H1 (cell line): ENCODE data around the gene ZSWIM9. TPM values are rescaled to one million over a fixed set of nuclear protein-coding genes. Genes with fewer than 3 reads are reported as not detected.

Experiments used
- CTCF ChIA-PET: fragments of 300-600 bp; sonication (Branson Sonifier 250); formaldehyde crosslinking; loops from one replicate; lab custom pipeline; 2021; ENCODE audit not compliant: partially characterized antibody; lab: Charles Lee
- POLR2A ChIA-PET: fragments of 300-600 bp; sonication (Branson Sonifier 250); formaldehyde crosslinking; loops from one replicate; lab custom pipeline; 2021; ENCODE audit warnings: inconsistent platforms; ENCODE audit not compliant: partially characterized antibody; lab: Charles Lee
- DNase-seq, 2 experiments: peaks; one replicate each; pipeline versions ENCODE4 v3.0.0 to v3.0.0-alpha.2; 2010 to 2022; ENCODE audit warnings: low spot score in 2 of 2, low read depth in 1 of 2, mixed read lengths in 1 of 2
- FAIRE-seq: peaks from 2 replicates; lab custom pipeline; 2011; peaks lifted over from hg19 to GRCh38; lab: Jason Lieb, UNC
- H2AFZ ChIP-seq: 2 replicates; pipeline ENCODE4 v1.8.1; 2012; ENCODE audit warnings: low read length, inconsistent platforms
- H2AK5ac ChIP-seq: 2 replicates; pipeline ENCODE4 v1.6.1; 2013; ENCODE audit warnings: low read depth, low read length
- H2BK120ac ChIP-seq: replicated peaks from 2 replicates; pipeline ENCODE3; 2013; ENCODE audit warnings: low read depth, low read length, inconsistent platforms
- H2BK12ac ChIP-seq: 2 replicates; pipeline ENCODE4 v1.6.1; 2013; ENCODE audit warnings: low read depth, low read length
- H2BK15ac ChIP-seq: 2 replicates; pipeline ENCODE4 v1.6.1; 2013; ENCODE audit warnings: low read length
- H2BK20ac ChIP-seq: 2 replicates; pipeline ENCODE4 v1.6.1; 2013; ENCODE audit warnings: low read length
- H2BK5ac ChIP-seq: 2 replicates; pipeline ENCODE4 v1.6.1; 2013; ENCODE audit warnings: low read depth, low read length
- H3K14ac ChIP-seq: 2 replicates; pipeline ENCODE4 v1.6.1; 2013; ENCODE audit warnings: inconsistent platforms; ENCODE audit not compliant: insufficient read length
- H3K18ac ChIP-seq: 2 replicates; pipeline ENCODE4 v1.6.1; 2013; ENCODE audit warnings: low read length; ENCODE audit errors: extremely low read depth
- H3K23ac ChIP-seq: 2 replicates; pipeline ENCODE4 v1.6.1; 2013; ENCODE audit warnings: inconsistent platforms; ENCODE audit not compliant: insufficient read length
- H3K23me2 ChIP-seq: 2 replicates; pipeline ENCODE4 v1.6.1; 2013; ENCODE audit warnings: low read depth, low read length
- H3K27ac ChIP-seq: 2 replicates; pipeline ENCODE4 v1.6.1; 2011; ENCODE audit warnings: low read depth, low read length, inconsistent platforms
- H3K27me3 ChIP-seq, 4 experiments: replicated peaks in 1 of 4; 1 replicate in 1 of 4; 2 replicates in 3 of 4; pipeline versions ENCODE4 v1.6.1 to v1.8.1; 2011 to 2013; ENCODE audit warnings: low read length in 3 of 4, mild to moderate bottlenecking in 3 of 4, inconsistent platforms in 2 of 4, mixed read lengths in 2 of 4, moderate library complexity in 1 of 4; ENCODE audit not compliant: control insufficient read depth in 3 of 4, insufficient read depth in 3 of 4; ENCODE audit errors: extremely low read depth in 1 of 4
- H3K36me3 ChIP-seq, 4 experiments: 2 replicates each; pipeline versions ENCODE4 v1.6.1 to v1.8.1; 2011 to 2013; ENCODE audit warnings: mild to moderate bottlenecking in 4 of 4, low read length in 3 of 4, moderate library complexity in 2 of 4, control low read depth in 1 of 4, inconsistent platforms in 1 of 4; ENCODE audit not compliant: insufficient read depth in 4 of 4, control insufficient read depth in 2 of 4
- H3K4ac ChIP-seq: replicated peaks from 2 replicates; pipeline ENCODE3; 2013; ENCODE audit warnings: low read length, low read depth, mixed read lengths, inconsistent platforms; ENCODE audit not compliant: insufficient read length
- H3K4me1 ChIP-seq, 4 experiments: replicated peaks in 1 of 4; 1 replicate in 1 of 4; 2 replicates in 3 of 4; pipeline versions ENCODE4 v1.6.1 to v1.8.1; 2011 to 2013; ENCODE audit warnings: low read length in 3 of 4, inconsistent platforms in 2 of 4, mixed read lengths in 1 of 4; ENCODE audit not compliant: insufficient read depth in 4 of 4, control insufficient read depth in 3 of 4
- H3K4me2 ChIP-seq, 2 experiments: 2 replicates each; pipeline versions ENCODE4 v1.6.1 to v1.8.1; 2011 to 2013; ENCODE audit warnings: low read depth in 2 of 2, low read length in 2 of 2, control low read depth in 1 of 2, inconsistent platforms in 1 of 2, mild to moderate bottlenecking in 1 of 2; ENCODE audit not compliant: insufficient read depth in 1 of 2
- H3K4me3 ChIP-seq, 4 experiments: fragments of 200-600, 300-600 bp in 1 of 4; sonication (generic), shearing (Covaris generic), sonication (Bioruptor Twin) in 1 of 4; 2 replicates each; pipeline versions ENCODE4 v1.5.1 to v1.8.1; 2011 to 2016; ENCODE audit warnings: low read length in 4 of 4, low read depth in 3 of 4, control low read depth in 2 of 4, inconsistent platforms in 2 of 4, mild to moderate bottlenecking in 2 of 4, mixed read lengths in 1 of 4, moderate library complexity in 1 of 4; ENCODE audit not compliant: insufficient read depth in 2 of 4; ENCODE audit errors: extremely low read depth in 1 of 4
- H3K56ac ChIP-seq: replicated peaks from 2 replicates; pipeline ENCODE3; 2013; ENCODE audit warnings: low read depth, mild to moderate bottlenecking, mixed read lengths, low read length, inconsistent platforms; ENCODE audit not compliant: insufficient read length
- H3K79me1 ChIP-seq: 2 replicates; pipeline ENCODE4 v1.6.1; 2013; ENCODE audit warnings: low read depth, low read length, control low read depth
- H3K79me2 ChIP-seq, 2 experiments: 2 replicates each; pipeline versions ENCODE4 v1.6.1 to v1.8.1; 2012 to 2013; ENCODE audit warnings: low read length in 2 of 2, mild to moderate bottlenecking in 2 of 2, inconsistent platforms in 1 of 2; ENCODE audit not compliant: insufficient read depth in 2 of 2, control insufficient read depth in 1 of 2
- H3K9ac ChIP-seq, 4 experiments: replicated peaks in 1 of 4; 1 replicate in 1 of 4; 2 replicates in 3 of 4; pipeline versions ENCODE4 v1.6.1 to v1.8.1; 2011 to 2013; ENCODE audit warnings: low read depth in 3 of 4, low read length in 3 of 4, control low read depth in 2 of 4, mild to moderate bottlenecking in 2 of 4, moderate library complexity in 2 of 4, inconsistent platforms in 1 of 4; ENCODE audit errors: extremely low read depth in 1 of 4
- H3K9me3 ChIP-seq, 2 experiments: 2 replicates each; pipeline versions ENCODE4 v1.6.1 to v1.8.1; 2012 to 2013; ENCODE audit warnings: mild to moderate bottlenecking in 2 of 2, moderate library complexity in 2 of 2, control low read depth in 1 of 2, inconsistent platforms in 1 of 2, low read depth in 1 of 2, low read length in 1 of 2, mixed read lengths in 1 of 2; ENCODE audit not compliant: insufficient read depth in 2 of 2
- H4K20me1 ChIP-seq, 2 experiments: replicated peaks in 1 of 2; 2 replicates each; pipeline versions ENCODE3 to v1.8.1; 2011 to 2013; ENCODE audit warnings: inconsistent platforms in 2 of 2, low read length in 2 of 2, mild to moderate bottlenecking in 1 of 2; ENCODE audit not compliant: insufficient read depth in 2 of 2, control insufficient read depth in 1 of 2
- H4K5ac ChIP-seq: 2 replicates; pipeline ENCODE4 v1.6.1; 2013; ENCODE audit warnings: low read length, low read depth, mixed read lengths, inconsistent platforms; ENCODE audit not compliant: insufficient read length
- H4K8ac ChIP-seq: 2 replicates; pipeline ENCODE4 v1.8.0; 2013; ENCODE audit warnings: mild to moderate bottlenecking, moderate library complexity, low read length, inconsistent platforms; ENCODE audit not compliant: insufficient read depth; ENCODE audit errors: extremely low read depth
- H4K91ac ChIP-seq: replicated peaks from 2 replicates; pipeline ENCODE3; 2013; ENCODE audit warnings: low read length, mixed read lengths, inconsistent platforms; ENCODE audit not compliant: insufficient read length
- CBX5 ChIP-seq: fragments of 300-800, 300-1000 bp; sonication (generic); IDR thresholded peaks from 2 replicates; pipeline ENCODE4 v1.7.1; 2016; ENCODE audit warnings: antibody characterized with exemption, low read length, low read depth
- CHD2 ChIP-seq: IDR thresholded peaks from 2 replicates; pipeline ENCODE4 v1.6.1; 2012; ENCODE audit warnings: low read length, improper control_type of control experiment
- HDAC2 ChIP-seq, 2 experiments: fragments of 300-600 bp in 1 of 2; sonication (generic) in 1 of 2; IDR thresholded peaks; 2 replicates each; pipeline ENCODE4 v1.6.1; 2011 to 2012; ENCODE audit warnings: low read depth in 2 of 2, low read length in 2 of 2, mild to moderate bottlenecking in 2 of 2, moderate library complexity in 2 of 2, borderline replicate concordance in 1 of 2, inconsistent platforms in 1 of 2
- JUN ChIP-seq: IDR thresholded peaks from 2 replicates; pipeline ENCODE4 v1.6.1; 2011; ENCODE audit warnings: low read depth, mild to moderate bottlenecking, improper control_type of control experiment, low read length
- JUND ChIP-seq: IDR thresholded peaks from 2 replicates; pipeline ENCODE4 v1.6.1; 2011; ENCODE audit warnings: mild to moderate bottlenecking, improper control_type of control experiment, low read length
- KDM4A ChIP-seq: IDR thresholded peaks from one replicate; pipeline ENCODE4 v1.7.1; 2012; ENCODE audit warnings: low read depth, mild to moderate bottlenecking, moderate library complexity, low read length, inconsistent platforms; ENCODE audit not compliant: severe bottlenecking
- MAX ChIP-seq: IDR thresholded peaks from 2 replicates; pipeline ENCODE4 v1.6.1; 2012; ENCODE audit warnings: inconsistent platforms
- NANOG ChIP-seq: IDR thresholded peaks from 2 replicates; pipeline ENCODE4 v1.6.1; 2011; ENCODE audit warnings: low read length, low read depth, mild to moderate bottlenecking, inconsistent platforms; ENCODE audit not compliant: insufficient read depth, poor library complexity, severe bottlenecking
- SP4 ChIP-seq: IDR thresholded peaks from 2 replicates; pipeline ENCODE4 v1.6.1; 2012; ENCODE audit warnings: low read length, inconsistent platforms
- YY1 ChIP-seq: IDR thresholded peaks from 2 replicates; pipeline ENCODE4 v1.6.1; 2011; ENCODE audit warnings: low read depth, mild to moderate bottlenecking, low read length
- WGBS, 2 experiments: shearing (Covaris generic) in 1 of 2; methylation state at CpG; one replicate each; pipeline versions ENCODE4 v1.1.6 to v1.1.7; 2013 to 2015; ENCODE audit warnings: low lambda C conversion rate in 2 of 2, mixed read lengths in 2 of 2, inconsistent platforms in 1 of 2, low coverage in 1 of 2, missing lambda C conversion rate in 1 of 2; ENCODE audit not compliant: insufficient replicate concordance in 2 of 2, insufficient coverage in 1 of 2, insufficient read length in 1 of 2; ENCODE audit errors: extremely low coverage in 1 of 2, missing lambda C conversion rate in 1 of 2; 5-methylcytosine and 5-hydroxymethylcytosine counted together
- polyA plus RNA-seq, 7 experiments: library from polyadenylated mRNA; depleted of rRNA in 3 of 7; stranded (reverse) in 5 of 7; unstranded in 2 of 7; fragments of >200 nt in 5 of 7; fragments of 200-250 nt in 2 of 7; gene quantifications; 1 replicate in 5 of 7; 2 replicates in 1 of 7; 4 replicates in 1 of 7; pipeline versions ENCODE4 v1.2.1 to v1.2.3, GENCODE V29; 2011 to 2013; ENCODE audit warnings: missing spikeins in 2 of 7, mixed read lengths in 2 of 7
- total RNA-seq: library from RNA; stranded (reverse); fragmentation: NEBNext Ultra II Directional; extraction: Animal tissue kit (Norgen Biotek cat#: 25700); gene quantifications from 2 replicates; pipeline ENCODE4 v1.2.1, GENCODE V29; 2021
- TF ChIP-seq, protein P1 (sequence below): IDR thresholded peaks from 2 replicates; pipeline ENCODE4 v1.6.1; 2011; ENCODE audit warnings: low read depth, mild to moderate bottlenecking, low read length; ENCODE audit not compliant: insufficient read depth

The ZSWIM9 gene
- total and polyA plus RNA-seq, 2 of the 8 experiments (the other 6 are each of a cell fraction or from before 2014, with no cell fraction given) = 1.5 to 10.4 TPM

GRCh38 chr19:48186541-48186991, 16.1 kb downstream of the ZSWIM9 start:
- Histone ChIP-seq H3K79me1 (no peaks in the 10 kb centered on the region), H2AK5ac (no peak overlapping the region), H2BK20ac (no peak overlapping the region), H2BK5ac (no peak overlapping the region), H4K8ac (no peak overlapping the region), H3K79me2 (no peaks in the 10 kb centered on the region), H3K9ac (no peak overlapping the region), H3K23ac (no peak overlapping the region), H3K36me3 (peaks cover 0 to 27% (median 11%) of the 10 kb centered on the region in 4 experiments; a peak in 5 of 8 replicates), H4K91ac (no peak overlapping the region), H2BK120ac (no peak overlapping the region), H3K14ac (no peak overlapping the region), H3K23me2 (peaks cover 2% of the 10 kb centered on the region; the same call in 1 of the 2 replicates), H4K5ac (no peak overlapping the region), H3K56ac (no peak overlapping the region)
- ChIA-PET POLR2A (interaction anchor here (0.5 to 1.3 kb wide), 4 partner anchors 9 to 120 kb away, joined by 3 to 5 read pairs (median 3); no protein-coding TSS in a partner anchor), CTCF (interaction anchor here (1.1 to 2.4 kb wide), 4 partner anchors 8 to 223 kb away, joined by 3 to 11 read pairs (median 8); no protein-coding TSS in a partner anchor)
- FAIRE-seq = no peak
- TF ChIP-seq MAX = no peak
- no peak for TF ChIP-seq KDM4A
- no peak for TF ChIP-seq HDAC2 (IDR thresholded peaks at IDR 0.05; ENCODE audit: borderline replicate concordance in 1 of 2, low read depth in 2 of 2, low read length in 2 of 2)
- TF ChIP-seq, protein P1, sequence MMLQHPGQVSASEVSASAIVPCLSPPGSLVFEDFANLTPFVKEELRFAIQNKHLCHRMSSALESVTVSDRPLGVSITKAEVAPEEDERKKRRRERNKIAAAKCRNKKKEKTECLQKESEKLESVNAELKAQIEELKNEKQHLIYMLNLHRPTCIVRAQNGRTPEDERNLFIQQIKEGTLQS = no peak
- no peak for TF ChIP-seq CBX5
- no peak for TF ChIP-seq CHD2
- TF ChIP-seq NANOG = no peak
- TF ChIP-seq SP4 = no peak
- no peak for TF ChIP-seq JUN
- no peak for TF ChIP-seq JUND
- no peak for TF ChIP-seq YY1
- TF ChIP-seq, all 59 proteins: peak for 0
- whole genome bisulfite sequencing, 2 experiments = 83% methylated on average over 8 of the region's 8 CpGs; no CpG with 5 or more reads in 1 of the 2 experiments
- Histone ChIP-seq H3K4me1 (peaks cover 0 to 4% (median 2%) of the 10 kb centered on the region in 4 experiments; a peak in 3 of 7 replicates), H2BK12ac (no peak overlapping the region), H3K4me2 (no peak overlapping the region), H3K27ac (no peak overlapping the region), H2BK15ac (no peak overlapping the region), H3K9me3 (peaks cover 8 to 10% of the 10 kb centered on the region in 2 experiments), H3K27me3 (no peaks in the 10 kb centered on the region), H3K4ac (no peak overlapping the region), H3K18ac (no peak overlapping the region), H2AFZ (no peak overlapping the region), H3K4me3 (no peak overlapping the region), H4K20me1 (no peaks in the 10 kb centered on the region)
- DNase-seq = no peak
